GM12874 (cell line): ENCODE measurements around the gene PNMA8A.
A peak's percentile ranks its signal among the peaks of the same experiment; 100 is the strongest.

ENCODE experiments used
- TF ChIP-seq, protein P1 (sequence below): IDR thresholded peaks from 2 replicates; pipeline ENCODE4 v1.5.1; 2011; ENCODE audit warnings: low read depth, mild to moderate bottlenecking, control low read depth, low read length, moderate library complexity; ENCODE audit not compliant: insufficient read depth

Gene PNMA8A, protein sequence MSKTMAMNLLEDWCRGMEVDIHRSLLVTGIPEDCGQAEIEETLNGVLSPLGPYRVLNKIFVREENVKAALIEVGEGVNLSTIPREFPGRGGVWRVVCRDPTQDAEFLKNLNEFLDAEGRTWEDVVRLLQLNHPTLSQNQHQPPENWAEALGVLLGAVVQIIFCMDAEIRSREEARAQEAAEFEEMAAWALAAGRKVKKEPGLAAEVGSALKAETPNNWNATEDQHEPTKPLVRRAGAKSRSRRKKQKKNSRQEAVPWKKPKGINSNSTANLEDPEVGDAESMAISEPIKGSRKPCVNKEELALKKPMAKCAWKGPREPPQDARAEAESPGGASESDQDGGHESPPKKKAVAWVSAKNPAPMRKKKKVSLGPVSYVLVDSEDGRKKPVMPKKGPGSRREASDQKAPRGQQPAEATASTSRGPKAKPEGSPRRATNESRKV

DNA sequence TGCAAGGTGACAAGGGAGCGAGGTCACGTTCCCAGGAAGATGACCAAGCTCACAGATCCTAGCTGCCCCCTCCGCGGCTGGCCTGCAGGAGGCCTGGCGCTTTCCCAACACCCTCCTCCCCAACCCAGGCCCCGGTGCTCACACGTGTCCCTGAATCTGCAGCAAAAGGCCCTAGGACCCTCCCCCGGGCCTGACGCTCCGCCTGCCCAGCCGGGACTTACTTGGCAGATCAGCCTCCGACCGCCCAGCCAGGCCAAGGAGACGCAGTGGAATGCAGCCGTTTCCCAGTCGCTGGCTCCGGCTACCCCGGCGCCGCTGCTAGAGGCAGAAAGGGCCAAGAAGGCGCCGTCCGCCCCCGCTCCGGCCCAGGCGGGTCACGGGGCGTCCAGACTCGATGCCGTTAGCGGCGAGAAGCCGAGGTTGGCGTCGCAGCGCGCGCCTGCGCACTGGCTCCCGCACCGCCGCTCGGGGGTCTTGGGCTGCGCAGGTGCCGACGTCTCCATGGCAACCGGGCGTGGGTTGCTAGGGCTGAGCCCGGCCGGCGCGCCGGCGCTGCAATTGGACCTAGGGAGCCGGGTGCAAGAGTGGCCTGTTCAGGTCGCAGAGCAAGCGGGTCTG is at the start of gene PNMA8A:
Gene PNMA8A (minus strand): TSS at position 448 of the 618 bp plus-strand sequence. CDS start 528 bp downstream, outside the sequence.
- TF ChIP-seq, protein P1, sequence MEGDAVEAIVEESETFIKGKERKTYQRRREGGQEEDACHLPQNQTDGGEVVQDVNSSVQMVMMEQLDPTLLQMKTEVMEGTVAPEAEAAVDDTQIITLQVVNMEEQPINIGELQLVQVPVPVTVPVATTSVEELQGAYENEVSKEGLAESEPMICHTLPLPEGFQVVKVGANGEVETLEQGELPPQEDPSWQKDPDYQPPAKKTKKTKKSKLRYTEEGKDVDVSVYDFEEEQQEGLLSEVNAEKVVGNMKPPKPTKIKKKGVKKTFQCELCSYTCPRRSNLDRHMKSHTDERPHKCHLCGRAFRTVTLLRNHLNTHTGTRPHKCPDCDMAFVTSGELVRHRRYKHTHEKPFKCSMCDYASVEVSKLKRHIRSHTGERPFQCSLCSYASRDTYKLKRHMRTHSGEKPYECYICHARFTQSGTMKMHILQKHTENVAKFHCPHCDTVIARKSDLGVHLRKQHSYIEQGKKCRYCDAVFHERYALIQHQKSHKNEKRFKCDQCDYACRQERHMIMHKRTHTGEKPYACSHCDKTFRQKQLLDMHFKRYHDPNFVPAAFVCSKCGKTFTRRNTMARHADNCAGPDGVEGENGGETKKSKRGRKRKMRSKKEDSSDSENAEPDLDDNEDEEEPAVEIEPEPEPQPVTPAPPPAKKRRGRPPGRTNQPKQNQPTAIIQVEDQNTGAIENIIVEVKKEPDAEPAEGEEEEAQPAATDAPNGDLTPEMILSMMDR: no peak

DNA sequence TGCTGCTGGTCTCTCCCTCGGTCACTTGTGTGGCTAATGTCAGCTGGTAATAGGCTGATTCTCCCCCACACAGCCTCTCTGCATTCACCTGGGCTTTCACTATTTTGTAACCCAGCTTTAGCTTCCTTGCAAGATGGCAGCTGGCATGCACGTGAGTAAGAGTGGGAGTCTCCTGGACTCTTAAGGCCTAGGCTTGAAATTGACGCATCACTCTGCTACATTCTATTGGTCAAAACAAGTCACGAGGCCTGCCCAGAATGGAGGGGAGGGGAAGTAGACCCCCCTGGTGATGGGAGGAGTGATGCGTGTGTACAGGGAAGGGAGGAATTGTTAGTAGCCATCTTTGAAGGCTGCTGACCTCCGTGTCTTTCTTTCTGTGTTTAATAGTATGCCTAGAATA is 49.3 kb upstream of the PNMA8A start:
- TF ChIP-seq, protein P1: no peak

DNA sequence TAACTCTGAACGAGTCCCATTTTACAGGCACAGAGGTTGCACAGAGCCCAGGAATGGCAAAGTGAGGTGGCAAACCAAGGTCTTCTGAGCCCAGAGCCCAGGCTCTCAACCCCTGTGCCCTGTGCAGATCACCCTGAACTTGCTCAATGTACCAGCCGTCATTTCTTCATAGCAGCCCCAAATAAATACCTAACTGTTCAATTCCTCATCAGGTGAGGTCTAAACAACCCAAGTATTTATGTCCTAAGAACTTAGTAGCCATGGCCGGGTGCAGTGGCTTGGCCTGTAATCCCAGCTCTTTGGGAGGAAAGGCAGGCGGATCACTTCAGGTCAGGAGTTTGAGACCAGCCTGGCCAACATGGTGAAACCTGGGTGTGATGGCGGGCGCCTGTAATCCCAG is 46.1 kb upstream of the PNMA8A start:
- TF ChIP-seq, protein P1: no peak

DNA sequence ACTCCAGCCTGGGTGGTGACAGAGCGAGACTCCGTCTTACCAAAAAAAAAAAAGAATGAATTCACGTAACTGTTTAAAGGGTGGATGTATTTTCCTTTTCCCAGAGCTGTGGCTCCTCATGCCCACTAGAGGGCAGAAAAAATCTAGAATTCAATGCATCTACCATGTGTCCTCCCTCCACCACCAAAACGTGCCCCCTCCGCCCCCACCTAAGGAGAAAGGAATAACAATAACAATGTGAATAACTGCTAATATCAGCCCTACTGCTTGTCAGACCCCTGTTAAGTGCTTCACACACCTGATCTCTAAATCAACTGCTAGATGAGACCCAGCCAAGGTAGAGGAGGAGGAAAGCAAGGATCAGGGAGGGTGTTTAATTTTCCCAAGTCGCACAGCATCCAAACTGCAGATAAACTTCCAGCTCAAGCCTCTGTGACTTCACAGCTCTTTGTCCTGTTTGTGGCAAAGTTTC is 44.6 kb upstream of the PNMA8A start:
- TF ChIP-seq, protein P1: peak; percentile 57

DNA sequence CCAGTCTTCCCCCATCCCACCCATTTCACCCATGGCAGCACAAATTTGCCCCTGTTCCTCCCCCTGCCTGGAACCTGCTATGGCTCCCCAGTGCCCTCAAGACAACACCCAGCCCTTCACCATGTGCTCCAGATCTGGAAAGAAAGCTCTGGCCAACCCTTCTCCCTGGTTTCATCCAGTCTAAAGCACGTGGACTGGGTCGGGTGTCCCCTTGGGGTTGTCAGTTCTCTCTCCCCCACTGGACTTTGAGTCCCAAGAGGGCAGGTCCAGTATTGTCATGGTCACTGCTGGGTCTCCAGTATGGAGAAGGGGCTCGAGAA is 43.9 kb upstream of the PNMA8A start:
- TF ChIP-seq, protein P1: no peak

DNA sequence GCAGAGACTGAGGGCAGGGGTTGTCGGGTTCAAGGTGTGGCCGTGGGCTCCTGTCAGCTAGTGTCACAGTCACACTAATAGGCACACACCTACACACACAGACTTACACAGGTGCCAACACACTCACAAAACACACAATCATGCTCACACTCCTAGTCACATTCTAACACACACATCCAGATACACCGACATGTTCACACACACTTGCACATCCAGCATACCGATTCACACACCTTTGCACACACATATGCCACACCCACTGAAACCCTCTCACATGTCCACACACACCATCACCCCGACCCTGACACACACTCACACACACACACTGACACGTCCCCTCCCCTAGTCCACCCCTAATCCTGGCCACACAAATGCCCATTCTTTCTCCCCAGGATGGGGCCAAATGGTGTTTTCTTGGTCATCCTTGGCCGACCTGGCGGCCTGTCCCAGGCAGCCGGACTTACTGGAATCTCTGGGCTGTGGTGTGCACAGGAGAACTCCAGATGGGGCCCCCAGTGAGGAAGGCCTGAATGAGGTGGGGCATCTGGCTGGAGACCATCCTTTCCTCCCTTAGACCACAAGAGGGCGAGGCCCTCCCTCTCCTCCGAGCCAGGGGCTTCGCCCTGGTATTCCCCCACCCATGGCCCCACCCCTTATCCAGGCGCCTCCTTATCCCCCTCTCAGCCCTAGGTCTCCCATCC is 43.4 kb upstream of the PNMA8A start:
- TF ChIP-seq, protein P1: no peak
